ENCODE results near the gene SNX24.
"Not testable (repeated sequence)": the region's sequence is repeated elsewhere in the genome, so short reads cannot be mapped to it uniquely, and the experiment has no call there.

The SNX24 gene

GRCh38 chr5:122874179-122874875 lies 28.9 kb downstream of the SNX24 start:
- DNase-seq, result no peak

DNA sequence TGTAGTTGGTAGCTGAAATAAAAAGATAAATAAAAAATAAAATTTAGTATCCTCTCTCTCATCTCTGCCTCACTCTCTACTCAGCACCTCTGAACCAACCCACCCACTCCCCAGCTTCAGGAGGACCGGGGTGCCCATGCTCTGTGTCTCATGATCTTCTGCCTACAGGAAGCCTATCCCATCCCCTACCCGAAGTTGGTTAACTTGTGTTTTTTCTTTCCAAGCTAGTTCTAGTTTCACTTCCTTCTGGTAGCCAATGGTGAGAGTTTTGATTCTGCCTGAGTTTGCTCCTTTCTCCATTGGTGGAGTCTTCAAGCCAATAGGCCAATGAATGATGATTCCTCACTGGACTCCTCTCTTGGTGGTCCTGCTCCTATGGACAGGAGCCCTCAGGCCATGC lies 32.1 kb downstream of the SNX24 start:
- DNase-seq, result no peak

GRCh38 chr5:122879076-122879475 lies 33.7 kb downstream of the SNX24 start:
- DNase-seq, result no peak

DNA sequence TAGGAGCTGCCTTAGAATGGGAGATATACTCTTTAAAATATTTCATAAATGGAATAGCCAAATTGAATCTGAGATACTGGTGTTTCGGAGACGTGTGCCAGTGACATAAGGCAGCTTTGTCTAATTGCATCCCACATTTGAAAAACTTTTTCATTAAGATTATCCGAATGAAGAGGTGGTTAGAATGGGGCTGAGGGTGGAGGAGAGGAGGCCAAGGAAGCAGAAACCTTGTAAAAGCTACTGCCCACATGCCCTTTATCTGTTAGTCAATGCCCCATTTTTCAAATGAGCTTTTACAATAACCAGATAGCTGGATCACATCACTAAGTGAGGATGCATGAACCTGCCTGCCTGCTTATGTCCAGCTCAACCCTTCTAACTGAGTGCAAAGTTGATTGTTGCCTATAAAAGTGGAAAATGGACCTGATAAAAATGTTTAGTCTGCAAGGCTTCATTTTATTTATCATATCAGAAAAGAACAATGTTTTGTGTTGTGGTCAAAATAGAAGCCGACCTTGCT lies 34.8 kb downstream of the SNX24 start:
- DNase-seq, result no peak

DNA sequence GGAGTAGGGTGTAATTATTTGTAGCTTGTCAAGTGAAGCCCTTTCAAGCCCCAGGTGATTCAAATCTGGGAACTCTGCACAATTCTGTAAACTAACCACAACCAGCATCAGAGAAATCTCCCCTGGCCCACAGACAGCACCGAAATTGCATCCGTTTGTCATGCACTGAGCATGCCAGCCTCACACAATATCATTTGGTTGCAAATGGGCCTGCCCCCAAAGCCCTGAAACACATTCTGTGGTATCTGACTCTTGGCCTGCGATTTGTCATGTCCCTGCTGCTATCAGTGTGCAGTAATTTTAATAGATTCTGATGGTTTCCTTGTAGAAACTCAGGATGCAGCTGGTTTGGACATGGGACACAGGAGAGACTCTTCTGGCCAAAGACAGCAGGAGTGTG lies 35.3 kb downstream of the SNX24 start:
- no peak for DNase-seq

- DNase-seq, result no peak
Measured at GRCh38 chr5:122882831-122883230, 37.4 kb downstream of the SNX24 start.

- DNase-seq, result no peak
Measured at GRCh38 chr5:122885045-122885517, 39.7 kb downstream of the SNX24 start.

DNA sequence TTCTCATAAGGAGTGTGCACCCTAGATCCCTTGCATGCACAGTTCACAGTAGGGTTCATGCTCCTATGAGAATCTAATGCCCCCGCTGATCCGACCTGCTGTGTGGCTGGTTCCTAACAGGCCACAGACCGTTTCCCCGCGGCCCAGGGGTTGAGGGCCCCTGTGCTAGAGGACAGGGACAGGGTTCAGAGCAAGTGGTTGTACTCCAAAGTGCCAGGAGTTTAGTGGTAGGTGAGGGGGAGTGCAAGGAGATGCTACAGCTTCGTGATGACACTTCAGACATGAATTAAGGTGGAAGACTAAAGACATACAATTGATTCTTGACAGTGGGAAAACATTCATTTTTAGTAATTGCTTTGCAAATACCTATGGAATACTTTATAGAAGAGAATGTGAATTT lies 40.5 kb downstream of the SNX24 start:
- no peak for DNase-seq

DNA sequence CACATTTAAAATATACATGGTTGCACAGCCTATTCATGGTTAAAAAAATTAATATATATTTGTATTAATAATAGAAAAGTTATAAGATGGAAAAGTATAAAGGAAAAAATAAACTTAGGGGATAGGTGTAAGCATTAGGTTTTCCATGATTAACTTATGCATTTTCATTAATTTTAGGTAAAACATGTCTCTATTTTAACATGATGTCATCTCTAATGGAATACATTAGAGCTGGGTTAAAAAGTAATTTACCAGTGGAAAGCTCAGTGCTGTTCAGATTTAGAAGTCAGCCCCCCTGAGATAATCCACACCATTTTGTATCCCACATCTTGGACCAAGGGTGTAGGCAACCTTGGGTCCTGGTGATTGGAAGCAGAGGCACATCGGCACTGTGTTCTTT lies 49.7 kb downstream of the SNX24 start:
- no peak for DNase-seq

- no peak for DNase-seq
Measured at GRCh38 chr5:122896598-122897282, 51.3 kb downstream of the SNX24 start.

GRCh38 chr5:122897283-122897602 lies 51.8 kb downstream of the SNX24 start:
- DNase-seq, result no peak

DNA sequence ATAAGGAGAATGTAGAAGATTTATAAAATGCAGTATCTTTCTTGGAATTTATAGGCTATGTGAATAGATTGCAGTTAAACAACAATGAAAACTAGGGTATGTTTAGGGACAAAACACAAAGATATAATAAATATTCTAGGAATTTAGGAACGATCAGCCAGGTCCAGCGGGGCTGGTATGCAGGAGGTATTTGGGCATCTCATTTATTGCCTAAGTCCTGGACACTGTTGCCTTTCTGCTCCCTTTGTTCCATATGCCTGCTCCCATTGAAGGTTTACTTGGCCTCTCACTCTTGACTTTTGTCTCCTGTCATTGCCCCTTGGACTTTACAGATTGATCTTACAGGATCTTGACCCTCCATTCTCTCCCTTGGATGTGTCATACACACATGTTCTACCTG lies 55.9 kb downstream of the SNX24 start:
- DNase-seq, result no peak

DNA sequence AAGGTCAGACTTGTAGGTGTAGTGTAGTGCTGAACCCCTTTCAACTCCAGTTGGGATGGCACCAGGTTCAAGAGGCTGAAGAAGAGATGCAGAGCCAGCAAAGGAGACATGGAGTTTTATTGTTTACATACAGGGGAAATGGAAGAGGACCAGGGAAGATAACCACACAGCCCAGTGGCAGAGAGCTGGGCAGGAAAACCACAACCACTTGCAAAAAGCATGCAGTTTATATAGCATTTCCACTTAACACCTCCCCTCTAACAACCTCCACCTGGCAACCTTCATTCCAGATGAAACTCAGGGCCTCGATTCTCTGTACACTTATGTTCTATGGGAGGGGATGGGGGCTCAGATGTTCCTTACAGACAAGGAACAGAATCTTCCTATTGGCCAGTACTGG lies 56.9 kb downstream of the SNX24 start:
- no peak for DNase-seq

- no peak for DNase-seq
Measured at GRCh38 chr5:122906768-122907167, 61.4 kb downstream of the SNX24 start.

- DNase-seq, result no peak
Measured at GRCh38 chr5:122907276-122907675, 61.9 kb downstream of the SNX24 start.

DNA sequence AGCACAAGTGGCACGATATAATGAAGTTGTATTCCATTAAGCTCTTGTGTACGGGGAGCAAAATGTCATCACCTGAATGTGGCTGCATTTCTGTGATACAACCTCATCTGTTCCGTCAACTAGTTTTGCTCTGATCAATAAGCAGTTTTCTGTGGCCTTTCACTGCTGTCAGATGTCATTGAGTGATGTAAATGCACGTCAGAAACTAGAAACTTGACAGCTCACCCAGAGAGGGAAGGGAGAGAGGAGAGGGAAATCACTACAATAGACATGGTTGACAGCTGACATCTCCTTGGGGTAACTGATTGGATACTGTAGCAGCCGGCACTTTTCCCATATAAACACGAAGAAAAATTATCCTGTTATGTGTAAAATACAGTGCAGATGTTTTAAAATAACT lies 62.7 kb downstream of the SNX24 start:
- no peak for DNase-seq

GRCh38 chr5:122908662-122909061 lies 63.2 kb downstream of the SNX24 start:
- DNase-seq, result no peak

DNA sequence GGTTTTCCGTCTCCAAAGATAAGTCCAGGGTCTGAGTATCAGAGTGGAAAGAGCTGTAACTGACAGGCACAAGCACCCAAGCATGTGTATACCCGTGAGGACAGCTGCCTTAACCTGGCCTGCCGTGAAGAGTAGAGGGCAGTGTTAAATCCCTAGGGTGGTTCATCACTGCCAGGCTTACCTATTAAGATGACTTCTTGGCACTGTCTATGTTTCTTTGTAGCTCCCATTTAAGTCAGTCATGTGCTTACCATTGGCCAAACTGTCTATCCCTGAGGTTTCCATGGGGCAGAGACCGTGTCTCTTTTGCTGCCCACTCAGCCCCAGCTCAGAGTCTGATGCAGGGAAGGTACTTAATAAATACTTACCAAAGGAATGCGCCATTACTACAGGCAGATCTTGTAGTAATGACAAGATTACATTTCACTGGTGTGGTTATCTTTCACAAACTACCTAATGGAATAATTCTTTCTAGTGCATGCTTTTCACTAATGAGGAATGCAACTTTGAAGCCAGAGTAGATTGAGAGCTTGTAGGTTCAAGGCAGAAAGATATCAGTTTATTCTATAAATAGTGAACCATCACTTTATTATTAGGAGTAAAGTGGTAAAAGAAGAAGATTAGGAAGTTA lies 64.2 kb downstream of the SNX24 start:
- DNase-seq, result no peak

DNA sequence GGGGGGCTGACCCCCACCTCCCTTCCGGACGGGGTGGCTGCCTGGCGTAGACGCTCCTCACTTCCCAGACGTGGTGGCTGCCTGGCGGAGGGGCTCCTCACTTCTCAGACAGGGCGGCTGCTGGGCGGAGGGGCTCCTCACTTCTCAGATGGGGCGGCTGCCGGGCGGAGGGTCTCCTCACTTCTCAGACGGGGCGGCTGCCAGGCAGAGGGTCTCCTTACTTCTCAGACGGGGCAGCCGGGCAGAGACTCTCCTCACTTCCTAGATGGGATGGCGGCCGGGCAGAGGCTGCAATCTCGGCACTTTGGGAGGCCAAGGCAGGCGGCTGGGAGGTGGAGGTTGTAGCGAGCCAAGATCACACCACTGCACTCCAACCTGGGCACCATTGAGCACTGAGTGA lies 68.0 kb downstream of the SNX24 start:
- not testable (repeated sequence) for DNase-seq

DNA sequence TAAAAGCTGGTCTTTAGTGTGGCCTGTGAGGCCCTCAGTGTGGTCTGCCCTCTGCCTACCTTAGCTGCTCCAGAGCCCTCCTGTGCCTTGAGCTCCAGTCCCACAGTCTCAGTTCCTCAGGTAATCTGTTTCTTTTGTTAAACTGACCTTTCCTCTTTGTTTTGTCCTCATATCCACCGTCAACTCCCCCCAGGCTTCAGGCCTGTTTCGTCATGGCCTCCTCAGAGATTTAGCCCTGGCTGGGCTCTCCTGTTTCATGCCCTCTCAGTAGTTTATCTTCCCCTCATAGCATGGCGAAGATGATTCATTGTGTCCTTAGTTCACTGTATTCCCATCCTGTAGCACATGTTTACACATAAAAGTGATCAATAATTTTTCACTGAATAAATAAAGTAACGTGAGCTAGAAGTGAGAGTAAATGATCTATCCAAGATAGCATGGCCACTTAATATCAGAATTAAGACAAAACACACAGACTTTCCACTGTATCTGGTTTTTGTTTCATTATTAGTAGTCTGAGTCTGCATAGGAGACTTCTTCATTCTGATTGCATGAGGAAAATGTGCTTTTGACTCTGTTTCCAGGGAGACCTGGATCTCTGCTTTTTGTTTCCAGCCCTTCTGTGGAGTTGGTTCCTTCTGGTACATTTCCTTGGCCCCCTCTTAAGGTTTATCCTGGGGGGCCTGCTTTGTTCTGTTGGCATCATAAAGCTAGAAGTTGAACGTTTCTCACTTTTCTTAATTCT lies 70.5 kb downstream of the SNX24 start:
- DNase-seq, result no peak

DNA sequence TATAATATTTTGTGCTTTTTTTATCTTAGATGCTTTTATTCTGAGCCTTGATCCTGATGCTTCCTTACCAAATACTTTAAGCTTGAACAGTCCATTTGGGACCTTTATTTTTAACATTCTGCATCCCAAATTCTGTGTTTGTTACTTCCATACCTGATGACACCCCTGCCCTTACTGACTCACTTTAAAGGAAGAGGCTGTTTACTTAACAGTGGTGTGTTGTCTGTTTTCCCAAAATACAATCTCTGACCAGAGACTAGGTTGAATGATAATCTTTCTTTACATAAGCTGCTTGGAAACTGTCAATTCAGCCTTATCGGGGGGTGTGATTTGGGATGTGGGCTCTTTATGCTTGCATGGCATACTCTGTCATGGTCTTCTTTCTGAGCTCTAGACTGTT lies 71.1 kb downstream of the SNX24 start:
- no peak for DNase-seq

GRCh38 chr5:122919969-122920368 lies 74.6 kb downstream of the SNX24 start:
- DNase-seq, result no peak

- no peak for DNase-seq
Measured at GRCh38 chr5:122921826-122922225, 76.4 kb downstream of the SNX24 start.

Measured in DMS153 (cell line).